DOHH2 (cell line): Measurements from ENCODE around the gene TLE3.

Experiments
- H3F3A ChIP-seq: fragments of 200-600 bp; sonication (generic), shearing (Covaris generic); 2 replicates; pipeline ENCODE4 v1.6.0; 2016; ENCODE audit warnings: antibody characterized with exemption, mild to moderate bottlenecking; ENCODE audit not compliant: control insufficient read depth, insufficient read depth
- H3K27ac ChIP-seq: fragments of 200-600 bp; sonication (generic); 2 replicates; pipeline ENCODE4 v1.5.1; 2014; ENCODE audit warnings: low read depth, mild to moderate bottlenecking, low read length, moderate library complexity
- H3K27me3 ChIP-seq: fragments of 200-600 bp; sonication (generic); 2 replicates; pipeline ENCODE4 v1.6.1; 2014; ENCODE audit warnings: mild to moderate bottlenecking, low read length, mixed read lengths; ENCODE audit not compliant: control insufficient read depth
- H3K36me3 ChIP-seq: fragments of 200-600 bp; sonication (generic); 2 replicates; pipeline ENCODE4 v1.6.1; 2014; ENCODE audit warnings: mild to moderate bottlenecking, low read length, moderate library complexity, mixed read lengths; ENCODE audit not compliant: control insufficient read depth
- H3K4me1 ChIP-seq: fragments of 200-600 bp; sonication (generic); 2 replicates; pipeline ENCODE4 v1.6.1; 2014; ENCODE audit warnings: mild to moderate bottlenecking, low read length, mixed read lengths; ENCODE audit not compliant: control insufficient read depth
- H3K4me2 ChIP-seq: fragments of 200-600 bp; sonication (generic); 2 replicates; pipeline ENCODE4 v1.6.0; 2014; ENCODE audit warnings: mild to moderate bottlenecking, low read length, moderate library complexity
- H3K4me3 ChIP-seq: fragments of 200-600 bp; sonication (generic); 2 replicates; pipeline ENCODE4 v1.5.1; 2014; ENCODE audit warnings: mild to moderate bottlenecking, low read length, mixed read lengths
- H3K79me2 ChIP-seq: fragments of 200-600 bp; sonication (generic); 2 replicates; pipeline ENCODE4 v1.6.1; 2014; ENCODE audit warnings: mild to moderate bottlenecking, low read length, mixed read lengths; ENCODE audit not compliant: control insufficient read depth
- H3K9me2 ChIP-seq: fragments of 200-600 bp; sonication (generic); replicated peaks from 2 replicates; pipeline ENCODE4 v1.6.1; 2014; ENCODE audit warnings: mild to moderate bottlenecking, low read length, mixed read lengths; ENCODE audit not compliant: control insufficient read depth
- H3K9me3 ChIP-seq: fragments of 200-600 bp; sonication (generic); 2 replicates; pipeline ENCODE4 v1.6.1; 2014; ENCODE audit warnings: antibody characterized with exemption, low read length, mixed read lengths; ENCODE audit not compliant: control insufficient read depth, insufficient read depth
- H4K20me1 ChIP-seq: fragments of 200-600 bp; sonication (generic); 2 replicates; pipeline ENCODE4 v1.6.0; 2014; ENCODE audit warnings: low read depth, mild to moderate bottlenecking, antibody characterized with exemption, low read length, moderate library complexity; ENCODE audit not compliant: control insufficient read depth, insufficient read depth
- EZH2phosphoT487 ChIP-seq: fragments of 200-600 bp; sonication (generic); IDR thresholded peaks from 2 replicates; pipeline ENCODE4 v1.6.1; 2017; ENCODE audit warnings: borderline replicate concordance, mild to moderate bottlenecking, antibody characterized with exemption, low read length, moderate library complexity, mixed read lengths
- TF ChIP-seq, protein P1 (sequence below): fragments of 200-600 bp; sonication (generic); IDR thresholded peaks from one replicate; pipeline ENCODE4 v1.5.1; 2014; ENCODE audit warnings: antibody characterized with exemption, mild to moderate bottlenecking, low read depth, low read length; ENCODE audit not compliant: poor library complexity, severe bottlenecking

TLE3 gene

GRCh38 chr15:70065006-70065722 is 32.6 kb downstream of the TLE3 start:
- no peaks in the 10 kb centered on the region for H3K9me3 ChIP-seq
- H3K4me3 ChIP-seq: no peak overlapping the region
- H3K9me2 ChIP-seq: no peaks in the 10 kb centered on the region
- H3K79me2 ChIP-seq: no peaks in the 10 kb centered on the region
- peaks cover 92% of the 10 kb centered on the region for H3K36me3 ChIP-seq
- no peaks in the 10 kb centered on the region for H4K20me1 ChIP-seq
- no peaks in the 10 kb centered on the region for H3F3A ChIP-seq
- TF ChIP-seq EZH2phosphoT487: no peak
- TF ChIP-seq, protein P1, sequence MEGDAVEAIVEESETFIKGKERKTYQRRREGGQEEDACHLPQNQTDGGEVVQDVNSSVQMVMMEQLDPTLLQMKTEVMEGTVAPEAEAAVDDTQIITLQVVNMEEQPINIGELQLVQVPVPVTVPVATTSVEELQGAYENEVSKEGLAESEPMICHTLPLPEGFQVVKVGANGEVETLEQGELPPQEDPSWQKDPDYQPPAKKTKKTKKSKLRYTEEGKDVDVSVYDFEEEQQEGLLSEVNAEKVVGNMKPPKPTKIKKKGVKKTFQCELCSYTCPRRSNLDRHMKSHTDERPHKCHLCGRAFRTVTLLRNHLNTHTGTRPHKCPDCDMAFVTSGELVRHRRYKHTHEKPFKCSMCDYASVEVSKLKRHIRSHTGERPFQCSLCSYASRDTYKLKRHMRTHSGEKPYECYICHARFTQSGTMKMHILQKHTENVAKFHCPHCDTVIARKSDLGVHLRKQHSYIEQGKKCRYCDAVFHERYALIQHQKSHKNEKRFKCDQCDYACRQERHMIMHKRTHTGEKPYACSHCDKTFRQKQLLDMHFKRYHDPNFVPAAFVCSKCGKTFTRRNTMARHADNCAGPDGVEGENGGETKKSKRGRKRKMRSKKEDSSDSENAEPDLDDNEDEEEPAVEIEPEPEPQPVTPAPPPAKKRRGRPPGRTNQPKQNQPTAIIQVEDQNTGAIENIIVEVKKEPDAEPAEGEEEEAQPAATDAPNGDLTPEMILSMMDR: no peak
- H3K27ac ChIP-seq: no peak overlapping the region
- no peaks in the 10 kb centered on the region for H3K27me3 ChIP-seq
- H3K4me1 ChIP-seq: no peaks in the 10 kb centered on the region
- H3K4me2 ChIP-seq: no peak overlapping the region

GRCh38 chr15:70064441-70064840 is 33.3 kb downstream of the TLE3 start:
- Histone ChIP-seq H3K27me3 (no peaks in the 10 kb centered on the region), H3K9me2 (no peaks in the 10 kb centered on the region), H3K9me3 (no peaks in the 10 kb centered on the region), H4K20me1 (no peaks in the 10 kb centered on the region), H3F3A (no peaks in the 10 kb centered on the region), H3K36me3 (peaks cover 92% of the 10 kb centered on the region), H3K79me2 (no peaks in the 10 kb centered on the region), H3K4me2 (no peak overlapping the region), H3K4me1 (no peaks in the 10 kb centered on the region), H3K4me3 (no peak overlapping the region), H3K27ac (no peak overlapping the region)
- TF ChIP-seq EZH2phosphoT487: no peak
- TF ChIP-seq, protein P1: no peak

DNA sequence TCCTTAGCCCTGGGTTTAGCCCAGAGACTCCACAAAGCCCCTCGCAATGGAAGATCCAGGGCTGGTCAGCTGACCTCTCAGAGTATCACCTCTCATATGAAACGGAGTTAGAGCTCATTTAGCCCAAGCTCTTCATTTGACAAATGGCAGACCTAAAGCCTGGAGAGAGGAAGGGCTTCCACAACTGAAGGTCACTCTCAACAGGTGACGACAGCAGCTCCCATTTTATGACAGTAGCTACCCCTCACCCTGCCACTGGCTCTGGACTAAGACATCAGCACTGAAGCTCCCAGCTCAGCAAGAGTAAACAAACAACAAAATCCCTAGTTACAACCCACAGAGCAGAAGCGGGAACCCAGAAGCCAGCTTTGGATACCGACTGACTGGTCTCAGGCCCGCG is 33.7 kb downstream of the TLE3 start:
- no peaks in the 10 kb centered on the region for H3F3A ChIP-seq
- peaks cover 92% of the 10 kb centered on the region for H3K36me3 ChIP-seq
- no peak overlapping the region for H3K27ac ChIP-seq
- no peaks in the 10 kb centered on the region for H3K4me1 ChIP-seq
- H3K9me2 ChIP-seq: no peaks in the 10 kb centered on the region
- H3K4me2 ChIP-seq: no peak overlapping the region
- H3K4me3 ChIP-seq: no peak overlapping the region
- TF ChIP-seq EZH2phosphoT487: no peak
- TF ChIP-seq, protein P1: no peak
- H3K79me2 ChIP-seq: no peaks in the 10 kb centered on the region
- no peaks in the 10 kb centered on the region for H3K27me3 ChIP-seq
- H3K9me3 ChIP-seq: no peaks in the 10 kb centered on the region
- H4K20me1 ChIP-seq: no peaks in the 10 kb centered on the region
